HG03045 (cell line): ENCODE data around the gene KCNH5.

ENCODE experiments used
- ATAC-seq: cut with Tn5 transposase; IDR thresholded peaks from one replicate; pipeline ENCODE4 v1.9.1; 2021; ENCODE audit warnings: mild to moderate bottlenecking, moderate library complexity; ENCODE audit not compliant: unreplicated experiment

KCNH5 gene

DNA sequence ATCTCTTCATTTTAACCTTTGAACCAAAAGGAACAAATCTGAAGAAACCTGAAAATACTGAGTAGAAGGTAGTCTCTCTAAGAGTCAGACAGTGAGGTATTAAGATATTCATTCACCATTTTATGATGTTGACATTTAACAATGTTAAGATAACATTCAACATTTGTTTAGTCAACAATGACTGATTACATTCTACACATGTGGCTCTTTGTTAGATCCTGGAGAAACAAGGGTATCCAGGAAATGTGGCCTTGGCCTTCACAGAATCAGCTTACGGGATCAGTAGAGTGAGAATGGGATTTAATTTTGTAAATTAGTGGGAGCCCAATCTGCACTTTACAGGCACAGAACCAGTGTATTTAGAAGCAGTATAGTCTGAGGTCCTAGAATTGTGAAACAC is 355.5 kb downstream of the KCNH5 start:
- ATAC-seq = no peak

DNA sequence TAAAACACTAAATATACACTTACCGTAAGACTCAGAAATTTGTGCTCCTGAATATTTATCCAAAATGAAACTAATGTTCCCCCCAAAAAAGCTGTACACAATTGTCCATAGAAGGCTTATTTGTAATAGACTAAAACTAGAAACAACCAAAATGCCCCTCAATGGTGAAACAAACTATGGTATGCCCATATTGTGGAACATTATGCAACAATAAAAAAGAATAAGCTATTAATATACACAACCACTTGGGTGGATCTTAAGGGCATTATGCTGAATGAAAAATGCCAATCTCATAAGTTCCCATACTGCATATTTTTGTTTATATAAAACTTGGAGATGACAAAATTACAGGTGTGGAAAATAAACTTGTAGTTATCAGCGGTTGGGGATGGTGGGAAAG is 357.4 kb downstream of the KCNH5 start:
- ATAC-seq = no peak

DNA sequence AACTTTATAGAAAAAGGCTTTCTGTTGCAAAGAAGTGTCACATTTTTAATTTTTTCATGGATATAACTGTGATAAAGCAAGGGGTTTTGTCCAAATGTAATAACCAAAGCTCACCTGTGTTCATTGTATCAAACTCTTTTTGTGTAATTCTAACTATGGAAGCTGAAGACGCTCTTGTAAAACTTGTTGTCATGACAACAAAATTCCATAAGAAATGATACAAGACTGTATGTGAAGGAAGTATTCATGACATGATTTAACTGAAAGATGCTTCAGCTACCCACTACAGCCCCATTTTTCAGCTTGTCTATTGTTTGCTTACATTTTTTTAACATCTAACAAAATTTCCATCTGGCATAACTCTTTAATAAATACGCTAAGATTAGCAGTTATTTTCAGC is 360.9 kb downstream of the KCNH5 start:
- no peak for ATAC-seq

DNA sequence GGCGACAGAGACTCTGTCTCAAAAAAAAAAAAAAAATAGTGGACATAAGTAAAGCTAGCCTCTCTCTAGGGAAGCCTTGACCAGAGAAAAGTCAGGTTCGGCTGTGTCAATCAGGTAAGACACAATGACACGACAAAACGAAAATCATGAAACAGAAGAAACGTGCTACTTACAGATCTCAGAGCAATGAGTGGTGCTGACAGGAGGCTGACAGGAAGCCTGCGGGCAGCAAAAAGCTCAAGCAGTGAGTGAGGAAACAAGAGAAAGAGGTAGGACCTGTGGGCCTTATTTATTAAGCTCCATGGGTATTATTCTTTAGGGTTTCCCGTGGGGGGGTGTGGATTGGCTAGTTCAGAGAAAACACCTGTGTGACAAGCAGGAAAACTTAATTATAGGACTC is 363.1 kb downstream of the KCNH5 start:
- no peak for ATAC-seq

DNA sequence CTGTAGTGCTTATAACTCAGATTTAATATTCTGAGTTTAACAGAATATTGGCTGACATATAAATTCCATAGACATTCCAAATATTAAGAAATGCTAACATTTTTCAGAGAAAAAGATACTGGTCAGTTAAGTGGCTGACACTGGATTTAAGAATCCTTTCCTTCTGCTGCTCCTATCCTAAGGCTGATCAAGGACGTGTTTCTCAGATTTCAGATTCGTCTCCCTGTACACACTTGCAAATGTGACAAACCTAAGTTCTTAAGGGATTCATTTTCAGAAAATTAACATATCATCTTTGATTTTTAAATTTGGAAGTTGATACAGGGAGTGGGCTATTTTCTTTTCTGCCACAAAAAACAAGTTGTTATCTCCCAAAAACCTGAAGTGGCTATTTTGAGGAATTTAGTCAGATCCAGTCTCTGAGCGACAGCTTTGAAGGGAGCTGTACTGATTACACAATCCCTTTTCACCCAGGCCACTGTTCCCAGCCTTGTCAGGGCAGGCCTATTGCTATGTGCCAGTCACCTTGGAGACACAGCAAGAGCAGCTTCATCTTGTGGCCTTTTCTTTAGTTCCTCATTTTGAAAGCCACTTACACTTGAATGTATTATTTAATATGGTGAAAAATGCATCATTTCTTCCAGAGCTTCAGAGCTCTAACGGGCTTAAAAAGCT is 370.6 kb downstream of the KCNH5 start:
- no peak for ATAC-seq

DNA sequence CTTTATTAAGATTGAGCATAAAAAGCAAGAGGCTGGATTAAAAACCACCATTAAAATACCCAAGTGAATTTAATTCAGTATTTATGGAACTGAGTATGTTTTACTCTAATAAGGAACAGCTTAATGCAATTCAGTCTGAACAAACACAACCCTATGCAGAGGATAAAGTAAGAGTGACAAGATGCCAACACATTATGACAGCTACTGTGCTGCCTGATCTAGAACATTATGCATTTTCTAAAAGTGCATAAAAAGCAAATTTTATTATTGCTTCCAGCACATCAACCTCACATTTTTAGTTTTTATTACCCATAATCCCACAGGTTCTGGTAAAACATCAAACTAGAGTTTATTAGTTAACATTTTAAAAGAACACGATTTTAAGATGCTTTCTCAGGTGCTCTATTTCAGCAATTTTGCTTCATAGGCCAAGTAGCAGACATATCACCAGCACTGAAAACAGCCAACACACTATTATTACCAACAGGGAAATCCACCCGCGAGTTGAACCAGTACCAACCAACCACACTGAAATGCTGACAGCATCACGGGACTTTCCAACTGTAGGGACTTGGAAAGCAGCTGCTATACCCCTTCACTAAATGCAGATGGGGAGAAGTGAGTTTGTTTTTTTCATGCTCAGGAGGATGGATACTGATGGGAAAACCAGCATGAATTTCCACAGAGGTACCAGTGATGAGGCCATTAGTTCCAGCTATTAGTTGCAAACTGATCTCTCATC is 372.1 kb downstream of the KCNH5 start:
- no peak for ATAC-seq

DNA sequence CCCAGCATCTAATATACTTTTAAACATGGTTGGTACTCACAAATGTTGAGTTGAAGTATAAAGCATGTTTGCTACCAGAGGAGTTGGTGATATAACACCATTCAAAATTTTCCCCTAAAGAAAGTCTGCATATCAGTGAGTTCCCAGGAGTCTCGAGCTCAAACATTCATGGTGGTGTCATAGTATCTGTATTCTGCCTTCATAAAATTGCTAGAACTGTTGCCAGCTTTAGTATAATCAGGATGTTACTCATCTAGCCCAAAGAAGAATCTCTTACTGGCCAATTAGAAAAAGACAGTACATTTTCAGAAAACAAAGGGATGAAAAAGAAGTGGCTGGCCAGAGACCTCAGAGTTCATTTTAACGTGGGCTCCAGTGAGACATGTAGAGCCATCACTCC is 374.7 kb downstream of the KCNH5 start:
- no peak for ATAC-seq

DNA sequence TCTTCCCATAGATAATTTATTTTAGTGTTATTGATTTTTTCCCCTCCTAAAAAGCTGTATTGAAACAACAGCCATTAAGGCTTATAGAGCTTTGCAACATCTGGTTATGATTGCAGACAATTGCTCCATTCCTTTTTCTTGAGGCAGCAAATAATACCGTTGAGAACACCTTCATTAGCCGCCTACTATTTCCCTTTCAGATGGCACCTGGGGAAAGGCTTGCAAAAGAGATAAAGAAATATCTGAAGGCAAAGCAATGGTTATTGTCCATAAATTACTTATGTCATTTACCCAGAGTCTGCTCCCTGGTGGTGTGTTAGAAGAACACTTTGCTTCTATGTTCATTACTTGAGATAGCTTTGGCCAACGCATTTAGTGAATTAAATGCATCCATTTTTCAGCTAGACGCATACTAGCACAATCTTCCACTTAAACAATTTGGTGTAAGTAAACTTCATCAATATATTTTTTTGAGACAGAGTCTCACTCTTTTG is 377.8 kb downstream of the KCNH5 start:
- ATAC-seq = no peak

DNA sequence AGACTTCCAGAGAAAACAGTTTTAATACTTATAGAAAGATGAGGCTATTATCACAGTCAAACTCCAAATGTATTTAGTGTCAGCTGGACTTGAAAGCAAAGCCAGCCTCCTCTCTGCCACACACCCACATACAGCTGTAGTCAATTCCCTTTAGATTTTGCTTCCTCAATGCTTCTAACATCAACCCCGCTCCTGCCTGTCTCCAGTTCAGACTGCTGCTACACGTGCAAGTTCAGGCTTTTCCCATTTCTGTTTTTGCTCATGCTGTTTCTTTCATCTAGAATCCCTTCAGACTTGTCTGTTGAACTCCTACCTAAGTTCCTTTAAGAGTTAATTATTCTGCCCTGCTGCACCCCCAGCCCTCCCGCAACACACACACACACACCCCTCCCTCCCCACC is 380.0 kb downstream of the KCNH5 start:
- no peak for ATAC-seq

DNA sequence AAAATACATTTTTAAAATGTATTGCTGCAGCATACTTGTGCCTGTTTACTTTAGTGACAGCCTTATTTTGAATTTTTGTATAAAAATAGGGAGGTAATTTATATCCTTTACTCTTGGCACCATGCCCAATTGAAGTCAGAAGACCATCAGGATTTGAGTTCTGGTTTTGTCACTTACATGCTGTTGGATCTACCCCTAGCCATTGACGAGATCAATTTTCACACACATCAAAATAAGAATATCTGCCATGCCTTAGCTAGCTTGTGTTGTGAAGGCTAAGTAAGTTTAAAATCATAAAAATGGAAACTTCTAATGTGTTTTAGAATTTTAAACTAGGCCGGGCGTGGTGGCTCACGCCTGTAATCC is 381.8 kb downstream of the KCNH5 start:
- ATAC-seq = no peak

DNA sequence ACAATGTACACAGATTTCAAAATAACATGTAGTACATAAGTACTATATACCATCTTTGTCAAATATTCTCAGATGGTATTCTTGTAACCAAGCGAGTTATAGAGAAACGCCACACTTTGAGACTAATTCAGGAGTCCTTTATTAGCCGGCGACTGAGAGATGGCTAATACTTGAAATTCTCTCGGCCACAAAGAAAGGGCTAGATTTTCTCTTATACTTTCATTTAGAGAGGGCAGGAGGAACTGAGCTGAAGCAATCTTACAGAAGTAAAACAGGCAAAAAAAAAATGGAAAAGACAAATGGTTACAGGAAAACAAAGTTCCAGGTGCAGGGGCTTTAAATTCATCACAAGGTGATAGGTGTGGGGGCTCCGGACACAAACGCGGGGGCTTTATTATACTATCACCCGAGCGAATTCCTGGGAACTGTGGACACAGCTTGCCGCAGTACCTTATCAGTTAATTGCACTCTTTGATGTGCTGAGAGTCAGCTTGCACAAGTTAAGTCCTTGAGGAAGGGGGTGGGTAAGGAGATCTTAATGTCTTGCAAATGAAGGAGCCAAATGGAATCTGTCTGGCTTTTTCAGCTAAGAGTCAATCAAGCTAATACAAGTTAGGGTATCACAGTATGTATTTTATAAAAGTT is 382.3 kb downstream of the KCNH5 start:
- no peak for ATAC-seq

DNA sequence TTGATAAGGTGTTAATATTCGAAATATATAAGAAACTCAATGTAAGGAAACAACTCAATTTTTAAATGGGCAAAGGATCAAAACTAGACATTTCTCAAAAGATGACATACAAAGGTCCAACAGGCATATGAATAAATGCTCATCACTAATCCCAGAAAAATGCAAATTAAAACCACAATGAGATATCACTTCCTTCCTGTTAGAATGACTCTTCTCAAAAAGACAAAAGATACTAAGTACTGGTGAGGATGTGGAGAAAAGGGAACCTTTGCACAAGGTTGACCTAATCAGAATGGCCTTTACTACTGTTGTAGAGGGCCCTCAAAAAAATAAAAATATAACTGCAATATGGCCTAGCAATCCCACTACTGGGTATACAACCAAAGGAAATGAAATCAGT is 383.4 kb downstream of the KCNH5 start:
- ATAC-seq = no peak

DNA sequence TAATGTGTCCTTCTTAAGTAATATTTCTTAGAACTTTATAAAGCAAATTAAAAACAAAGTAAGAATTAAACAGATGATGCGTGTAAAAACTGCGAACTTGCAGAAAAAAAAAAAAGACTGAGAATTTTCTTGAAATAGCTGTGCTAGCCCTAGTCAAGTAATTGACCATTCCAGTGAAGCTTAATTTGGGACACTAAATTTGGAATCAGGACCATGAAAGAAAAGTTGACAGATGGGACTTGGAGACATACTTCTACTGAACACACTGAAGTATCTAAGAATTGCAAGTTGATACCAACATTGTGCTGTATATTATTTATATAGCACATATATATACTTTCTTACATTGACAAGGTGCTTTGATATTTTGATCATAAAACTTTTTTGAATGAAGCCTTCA is 386.6 kb downstream of the KCNH5 start:
- no peak for ATAC-seq

DNA sequence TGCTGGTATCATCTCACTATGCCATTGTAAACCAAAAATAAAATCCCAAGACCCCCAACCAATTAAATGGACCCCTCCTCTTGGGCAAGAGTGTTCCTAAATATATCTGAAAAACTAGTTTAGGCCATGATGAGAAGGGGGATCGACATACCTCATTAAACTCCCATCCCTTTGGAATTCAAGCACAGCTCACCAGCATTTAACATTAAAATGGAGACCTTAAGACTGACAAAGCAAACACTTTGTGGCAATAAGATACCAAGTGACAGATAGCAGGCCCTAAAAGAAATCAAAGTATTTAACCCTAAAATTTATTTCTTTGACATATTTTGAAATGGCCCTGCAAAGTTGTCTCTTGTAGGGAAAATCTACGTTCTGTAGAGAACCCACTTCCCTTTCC is 387.9 kb downstream of the KCNH5 start:
- ATAC-seq = no peak

DNA sequence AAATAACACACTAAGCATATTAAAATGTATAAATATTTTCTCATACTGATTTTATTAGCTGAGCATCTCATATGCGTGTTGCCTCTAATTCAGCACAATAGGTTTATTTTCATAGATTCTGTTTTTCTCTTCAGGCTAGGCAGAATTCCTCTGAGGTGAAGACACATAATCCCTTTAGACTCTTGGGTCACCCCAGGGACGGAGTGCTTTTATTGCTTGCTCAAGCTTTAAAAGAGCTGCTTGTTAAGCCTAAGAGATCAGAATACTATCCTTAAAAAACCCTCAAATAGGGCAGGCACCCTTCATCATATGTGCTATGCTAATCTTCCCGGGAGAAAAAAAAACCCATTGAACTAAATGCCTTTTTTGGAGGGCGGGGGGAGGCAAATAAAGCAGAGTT is 390.1 kb downstream of the KCNH5 start:
- ATAC-seq = no peak

DNA sequence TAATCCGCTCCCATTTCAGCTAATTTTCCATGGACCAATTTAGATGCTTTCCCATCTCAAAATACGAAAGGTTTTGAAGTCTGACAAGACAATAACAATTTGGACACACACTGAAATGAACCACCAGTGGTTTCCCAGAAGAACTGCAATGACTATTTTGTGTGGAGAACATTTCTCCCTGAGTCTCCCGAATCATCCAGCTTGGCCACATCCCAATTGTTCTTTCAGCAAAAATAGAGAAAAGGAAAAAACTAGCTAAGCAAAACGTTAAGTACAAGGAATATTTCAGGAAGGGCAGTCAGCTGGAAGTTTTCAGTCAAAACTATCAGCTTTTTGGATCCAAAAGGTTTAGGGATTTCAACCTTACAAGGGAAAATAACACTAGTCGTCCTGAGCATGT is 390.6 kb downstream of the KCNH5 start:
- no peak for ATAC-seq
